ENCODE data around the gene ELF1.
"Not testable (repeated sequence)": the region's sequence is repeated elsewhere in the genome, so short reads cannot be mapped to it uniquely, and the experiment has no call there.

ELF1 gene

DNA sequence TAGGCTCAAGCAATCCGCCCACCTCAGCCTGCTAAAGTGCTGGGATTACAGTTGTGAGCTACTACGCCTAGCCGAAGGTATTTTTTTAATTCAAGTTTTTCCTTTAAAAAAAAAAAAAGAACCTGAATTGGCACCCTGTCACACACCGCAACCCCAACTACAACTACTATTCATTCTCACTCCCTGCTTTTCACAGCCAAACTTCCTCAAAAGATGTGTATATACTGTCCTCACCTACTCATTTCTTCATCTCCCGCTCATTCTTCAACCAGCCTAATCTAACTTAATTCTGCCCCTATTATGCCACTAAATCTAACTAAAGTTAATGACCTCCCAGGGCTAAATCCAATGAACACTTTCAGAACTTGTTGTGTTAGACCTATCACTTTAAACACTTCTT lies 29.5 kb upstream of the ELF1 start:
- no peak for DNase-seq (ENCODE audit: insufficient read length, low spot score)
- FAIRE-seq: no peak
- TF ChIP-seq PAX5 (IDR thresholded peaks at IDR 0.05; ENCODE audit: insufficient read depth, low read length, severe bottlenecking) (no peak), POLR2AphosphoS5 (IDR thresholded peaks at IDR 0.05; ENCODE audit: low read depth, low read length) (no peak), POU2F2 (IDR thresholded peaks at IDR 0.05; ENCODE audit: low read depth, low read length) (no peak), TAF1 (IDR thresholded peaks at IDR 0.05; ENCODE audit: low read depth, low read length) (no peak), SPI1 (IDR thresholded peaks at IDR 0.05; ENCODE audit: low read depth, low read length) (no peak), POLR2A (IDR thresholded peaks at IDR 0.05; ENCODE audit: low read depth, low read length) (no peak)

DNA sequence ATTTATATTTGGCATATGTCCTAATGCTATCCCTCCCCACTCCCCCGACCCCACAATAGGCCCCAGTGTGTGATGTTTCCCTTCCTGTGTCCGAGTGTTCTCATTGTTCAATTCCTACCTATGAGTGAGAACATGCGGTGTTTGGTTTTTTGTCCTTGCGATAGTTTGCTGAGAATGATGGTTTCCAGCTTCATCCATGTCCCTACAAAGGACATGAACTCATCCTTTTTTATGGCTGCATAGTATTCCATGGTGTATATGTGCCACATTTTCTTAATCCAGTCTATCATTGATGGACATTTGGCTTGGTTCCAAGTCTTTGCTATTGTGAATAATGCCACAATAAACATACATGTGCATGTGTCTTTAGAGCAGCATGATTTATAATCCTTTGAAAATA lies 23.3 kb upstream of the ELF1 start:
- not testable (repeated sequence) for FAIRE-seq; DNase-seq (ENCODE audit: insufficient read length, low spot score)

DNA sequence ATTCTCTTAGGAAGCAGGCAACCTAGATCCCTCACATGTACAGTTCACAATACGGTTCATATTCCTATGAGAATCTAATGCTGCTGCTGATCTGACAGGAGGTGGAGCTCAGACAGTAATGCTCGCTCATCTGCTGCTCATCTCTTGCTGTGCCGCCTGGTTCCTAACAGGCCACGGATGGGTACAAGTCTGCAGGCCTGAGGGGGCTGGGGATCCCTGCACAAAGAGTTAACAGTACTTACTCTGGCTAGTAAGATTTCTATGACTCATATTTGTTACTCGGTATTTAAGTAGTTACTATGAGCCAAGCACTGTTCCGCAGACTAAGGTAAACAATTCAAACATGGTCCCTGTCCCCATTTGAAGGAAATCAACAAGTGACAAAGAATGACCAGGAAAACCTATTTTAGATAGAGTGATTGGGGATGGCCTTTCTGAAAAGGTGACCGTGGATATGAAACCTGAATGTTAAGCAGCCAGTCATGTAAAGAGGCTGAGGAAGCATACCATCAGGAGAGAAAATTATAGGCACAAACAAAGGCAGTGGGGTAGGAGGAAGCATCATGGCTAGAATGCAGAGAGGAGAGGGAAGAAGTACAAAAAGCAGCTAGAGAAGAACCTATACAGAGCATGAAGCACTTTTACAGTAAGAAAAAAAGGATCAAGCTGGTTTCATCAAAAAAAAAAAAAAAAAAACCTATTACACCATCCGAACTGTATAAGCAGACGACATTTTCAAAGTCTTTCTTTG lies 21.6 kb upstream of the ELF1 start:
- FAIRE-seq (peak; percentile 13), DNase-seq (ENCODE audit: insufficient read length, low spot score) (no peak)
- no peak for TF ChIP-seq POLR2A (IDR thresholded peaks at IDR 0.05; ENCODE audit: low read depth, low read length)
- TF ChIP-seq SPI1 (IDR thresholded peaks at IDR 0.05; ENCODE audit: low read depth, low read length): no peak
- TF ChIP-seq TAF1 (IDR thresholded peaks at IDR 0.05; ENCODE audit: low read depth, low read length): no peak
- no peak for TF ChIP-seq POU2F2 (IDR thresholded peaks at IDR 0.05; ENCODE audit: low read depth, low read length)
- TF ChIP-seq POLR2AphosphoS5 (IDR thresholded peaks at IDR 0.05; ENCODE audit: low read depth, low read length): no peak
- TF ChIP-seq PAX5 (IDR thresholded peaks at IDR 0.05; ENCODE audit: insufficient read depth, low read length, severe bottlenecking): no peak

DNA sequence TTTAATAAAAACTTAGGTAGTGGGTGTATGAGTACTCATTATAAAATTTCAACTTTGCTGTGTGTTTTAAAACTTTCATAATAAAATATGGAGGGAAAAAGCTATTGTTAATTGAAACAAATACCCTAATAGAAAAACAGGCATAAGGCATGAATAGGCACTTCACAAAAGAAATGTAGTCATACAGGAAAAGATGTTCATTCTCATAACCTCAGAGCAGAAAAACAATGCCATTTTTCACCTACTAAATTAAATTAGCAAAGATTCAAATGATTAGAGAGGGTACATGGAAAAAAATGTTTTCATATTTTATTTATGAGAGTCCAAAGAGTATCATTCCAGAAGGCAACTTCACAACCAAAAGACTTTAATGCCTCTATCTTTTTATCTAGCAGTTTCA lies 20.6 kb upstream of the ELF1 start:
- FAIRE-seq (no peak), DNase-seq (ENCODE audit: insufficient read length, low spot score) (no peak)
- TF ChIP-seq TAF1 (IDR thresholded peaks at IDR 0.05; ENCODE audit: low read depth, low read length) (no peak), POLR2A (IDR thresholded peaks at IDR 0.05; ENCODE audit: low read depth, low read length) (no peak), PAX5 (IDR thresholded peaks at IDR 0.05; ENCODE audit: insufficient read depth, low read length, severe bottlenecking) (no peak), POLR2AphosphoS5 (IDR thresholded peaks at IDR 0.05; ENCODE audit: low read depth, low read length) (no peak)

GRCh38 chr13:41036557-41036956 lies 17.4 kb upstream of the ELF1 start:
- not testable (repeated sequence) for DNase-seq (ENCODE audit: insufficient read length, low spot score); FAIRE-seq

DNA sequence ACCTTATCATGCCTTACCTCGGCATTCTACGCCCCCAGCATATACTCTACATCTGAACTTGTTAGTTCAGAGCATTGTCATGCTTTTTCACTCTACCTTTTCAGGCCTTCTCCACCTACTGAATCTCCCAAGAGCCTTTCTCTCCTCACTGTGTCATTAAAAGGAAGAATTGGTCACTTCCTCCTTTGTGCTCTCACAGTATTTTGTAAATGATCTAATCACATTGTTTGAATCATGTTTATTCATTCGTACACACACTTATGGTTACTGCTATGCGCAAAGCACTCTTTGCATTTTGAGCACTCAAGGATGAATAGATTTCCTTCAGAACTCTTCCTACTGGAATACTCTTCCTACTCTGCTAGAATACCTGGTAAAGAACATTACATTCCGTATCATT lies 15.8 kb upstream of the ELF1 start:
- TF ChIP-seq SPI1 (IDR thresholded peaks at IDR 0.05; ENCODE audit: low read depth, low read length) (peak; percentile 49; the same call in 1 of the 2 replicates), PAX5 (IDR thresholded peaks at IDR 0.05; ENCODE audit: insufficient read depth, low read length, severe bottlenecking) (no peak)
- DNase-seq (ENCODE audit: insufficient read length, low spot score) (no peak), FAIRE-seq (peak; percentile 59)

- FAIRE-seq (no peak), DNase-seq (ENCODE audit: insufficient read length, low spot score) (no peak)
- no peak for TF ChIP-seq SPI1 (IDR thresholded peaks at IDR 0.05; ENCODE audit: low read depth, low read length)
- no peak for TF ChIP-seq PAX5 (IDR thresholded peaks at IDR 0.05; ENCODE audit: insufficient read depth, low read length, severe bottlenecking)
- TF ChIP-seq POU2F2 (IDR thresholded peaks at IDR 0.05; ENCODE audit: low read depth, low read length): no peak
- no peak for TF ChIP-seq TAF1 (IDR thresholded peaks at IDR 0.05; ENCODE audit: low read depth, low read length)
- no peak for TF ChIP-seq POLR2A (IDR thresholded peaks at IDR 0.05; ENCODE audit: low read depth, low read length)
Measured at GRCh38 chr13:41034382-41034781, 15.3 kb upstream of the ELF1 start.

- TF ChIP-seq POLR2AphosphoS5 (IDR thresholded peaks at IDR 0.05; ENCODE audit: low read depth, low read length): no peak
- 0 out of 2 replicates have a peak, but pooled peaks have one; percentile 17 for TF ChIP-seq SPI1 (IDR thresholded peaks at IDR 0.05; ENCODE audit: low read depth, low read length)
- TF ChIP-seq PAX5 (IDR thresholded peaks at IDR 0.05; ENCODE audit: insufficient read depth, low read length, severe bottlenecking): no peak
- no peak for FAIRE-seq
- no peak for DNase-seq (ENCODE audit: insufficient read length, low spot score)
Measured at GRCh38 chr13:41032691-41033376, 13.7 kb upstream of the ELF1 start.

GRCh38 chr13:41029629-41030028 lies 10.5 kb upstream of the ELF1 start:
- FAIRE-seq: peak; percentile 61
- TF ChIP-seq POLR2A (IDR thresholded peaks at IDR 0.05; ENCODE audit: low read depth, low read length): no peak
- no peak for TF ChIP-seq SPI1 (IDR thresholded peaks at IDR 0.05; ENCODE audit: low read depth, low read length)
- TF ChIP-seq POLR2AphosphoS5 (IDR thresholded peaks at IDR 0.05; ENCODE audit: low read depth, low read length): no peak
- no peak for TF ChIP-seq TAF1 (IDR thresholded peaks at IDR 0.05; ENCODE audit: low read depth, low read length)
- DNase-seq (ENCODE audit: insufficient read length, low spot score): no peak

- DNase-seq (ENCODE audit: insufficient read length, low spot score) (no peak), FAIRE-seq (no peak)
- TF ChIP-seq SPI1 (IDR thresholded peaks at IDR 0.05; ENCODE audit: low read depth, low read length): no peak
Measured at GRCh38 chr13:41028051-41028450, 8.9 kb upstream of the ELF1 start.

DNA sequence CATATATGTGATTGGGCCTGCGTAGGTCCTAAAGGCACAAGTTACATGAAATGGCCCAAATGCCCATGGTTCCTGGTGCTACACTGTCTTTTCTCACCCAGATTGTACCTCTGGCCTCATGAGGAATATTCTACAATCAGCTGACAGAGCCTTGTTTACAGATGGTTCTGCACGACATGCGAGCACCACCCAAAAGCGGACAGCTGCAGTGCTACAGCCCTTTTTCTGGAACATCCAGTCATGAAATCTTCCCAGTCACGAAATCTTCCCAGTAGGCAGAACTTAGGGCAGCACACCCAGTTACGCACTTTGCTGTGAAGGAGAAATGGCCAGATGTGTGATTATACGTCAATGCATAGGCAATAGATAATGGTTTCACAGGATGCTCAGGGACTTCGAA lies 7.7 kb upstream of the ELF1 start:
- TF ChIP-seq TAF1 (IDR thresholded peaks at IDR 0.05; ENCODE audit: low read depth, low read length): no peak
- no peak for TF ChIP-seq PAX5 (IDR thresholded peaks at IDR 0.05; ENCODE audit: insufficient read depth, low read length, severe bottlenecking)
- no peak for TF ChIP-seq POU2F2 (IDR thresholded peaks at IDR 0.05; ENCODE audit: low read depth, low read length)
- TF ChIP-seq SPI1 (IDR thresholded peaks at IDR 0.05; ENCODE audit: low read depth, low read length): no peak
- no peak for TF ChIP-seq POLR2AphosphoS5 (IDR thresholded peaks at IDR 0.05; ENCODE audit: low read depth, low read length)
- no peak for TF ChIP-seq POLR2A (IDR thresholded peaks at IDR 0.05; ENCODE audit: low read depth, low read length)
- no peak for DNase-seq (ENCODE audit: insufficient read length, low spot score)
- FAIRE-seq: no peak
